ENCODE data around the gene OR10P1. TPM values are rescaled to one million over a fixed set of nuclear protein-coding genes. Genes with fewer than 3 reads are reported as not detected.

Gene OR10P1
- total RNA-seq, 2 donors from 2014 or later, result not detected

GRCh38 chr12:55671746-55672145, 35.1 kb downstream of the OR10P1 start:
- Histone ChIP-seq H3K36me3 (no peaks in the 10 kb centered on the region), H3K4me1 (replicated peaks) (no peaks in the 10 kb centered on the region), H3K4me3 (no peak overlapping the region), H3K9me3 (no peaks in the 10 kb centered on the region), H3K27me3 (replicated peaks; ENCODE audit: insufficient read depth) (no peaks in the 10 kb centered on the region), H3K27ac (no peak overlapping the region)
- TF ChIP-seq CTCF (IDR thresholded peaks at IDR 0.05) (no peak), POLR2AphosphoS5 (IDR thresholded peaks at IDR 0.05) (no peak), POLR2A (IDR thresholded peaks at IDR 0.05) (no peak)
- no peak for DNase-seq (ENCODE audit: low spot score)
- intact Hi-C loops (cut with DNase I), result no loop called here
- WGBS, result 43% methylated on average over 4 of the region's 4 CpGs

GRCh38 chr12:55673638-55674037, 36.9 kb downstream of the OR10P1 start:
- Histone ChIP-seq H3K9me3 (no peaks in the 10 kb centered on the region), H3K27me3 (replicated peaks; ENCODE audit: insufficient read depth) (no peaks in the 10 kb centered on the region), H3K27ac (no peak overlapping the region), H3K36me3 (no peaks in the 10 kb centered on the region), H3K4me3 (no peak overlapping the region), H3K4me1 (replicated peaks) (no peaks in the 10 kb centered on the region)
- intact Hi-C loops (cut with DNase I), result no loop called here
- no peak for TF ChIP-seq POLR2A (IDR thresholded peaks at IDR 0.05)
- no peak for DNase-seq (ENCODE audit: low spot score)

DNA sequence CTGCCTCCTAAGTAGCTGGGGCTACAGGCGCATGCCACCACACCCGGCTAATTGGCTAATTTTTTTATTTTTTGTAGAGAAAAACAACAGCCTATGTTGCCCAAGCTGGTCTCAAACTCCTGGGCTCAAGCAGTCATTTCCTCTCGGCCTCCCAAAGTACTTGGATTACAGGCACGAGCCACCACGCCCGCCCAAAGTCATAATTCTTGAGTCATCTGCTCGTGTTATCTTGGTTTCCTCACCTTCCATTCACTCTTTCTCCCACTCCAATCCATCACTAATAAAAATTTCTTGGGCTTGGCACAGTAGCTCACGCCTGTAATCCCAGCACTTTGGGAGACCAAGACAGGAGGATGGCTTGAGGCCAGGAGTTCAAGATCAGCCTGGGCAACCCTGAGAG, 39.0 kb downstream of the OR10P1 start:
- no peaks in the 10 kb centered on the region for H3K4me1 ChIP-seq (replicated peaks)
- no peaks in the 10 kb centered on the region for H3K36me3 ChIP-seq
- H3K4me3 ChIP-seq, result no peak overlapping the region
- no peak for DNase-seq (ENCODE audit: low spot score)
- intact Hi-C loops (cut with DNase I), result no loop called here
- WGBS, result 82% methylated on average over 8 of the region's 8 CpGs
- H3K9me3 ChIP-seq, result no peaks in the 10 kb centered on the region
- H3K27ac ChIP-seq, result no peak overlapping the region
- H3K27me3 ChIP-seq (replicated peaks; ENCODE audit: insufficient read depth), result no peaks in the 10 kb centered on the region
- TF ChIP-seq POLR2A (IDR thresholded peaks at IDR 0.05) (no peak), POLR2AphosphoS5 (IDR thresholded peaks at IDR 0.05) (no peak), CTCF (IDR thresholded peaks at IDR 0.05) (no peak)

DNA sequence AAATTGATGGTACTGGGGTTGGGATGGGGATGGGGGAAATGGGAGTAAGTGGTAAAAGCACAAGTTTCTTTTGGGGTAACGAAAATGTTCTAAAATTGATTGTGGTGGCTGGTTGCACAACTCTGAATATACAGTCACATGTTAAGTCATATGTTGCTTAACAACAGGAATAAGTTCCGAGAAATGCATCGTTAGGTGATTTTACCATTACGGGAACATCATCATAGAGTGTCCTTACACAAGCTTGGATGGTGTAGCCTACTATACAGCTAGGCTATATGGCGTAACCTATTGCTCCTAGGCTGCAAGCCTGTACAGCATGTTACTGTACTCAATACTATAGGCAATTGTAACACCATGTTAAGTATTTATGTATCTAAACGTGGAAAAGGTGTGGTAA, 40.0 kb downstream of the OR10P1 start:
- Histone ChIP-seq H3K36me3 (no peaks in the 10 kb centered on the region), H3K27me3 (replicated peaks; ENCODE audit: insufficient read depth) (no peaks in the 10 kb centered on the region), H3K4me1 (replicated peaks) (no peaks in the 10 kb centered on the region), H3K9me3 (no peaks in the 10 kb centered on the region), H3K27ac (no peak overlapping the region), H3K4me3 (no peak overlapping the region)
- TF ChIP-seq POLR2A (IDR thresholded peaks at IDR 0.05) (no peak), CTCF (IDR thresholded peaks at IDR 0.05) (no peak), POLR2AphosphoS5 (IDR thresholded peaks at IDR 0.05) (no peak)
- intact Hi-C loops (cut with DNase I), result no loop called here
- WGBS, result 71% methylated on average over 6 of the region's 6 CpGs
- DNase-seq (ENCODE audit: low spot score), result no peak

DNA sequence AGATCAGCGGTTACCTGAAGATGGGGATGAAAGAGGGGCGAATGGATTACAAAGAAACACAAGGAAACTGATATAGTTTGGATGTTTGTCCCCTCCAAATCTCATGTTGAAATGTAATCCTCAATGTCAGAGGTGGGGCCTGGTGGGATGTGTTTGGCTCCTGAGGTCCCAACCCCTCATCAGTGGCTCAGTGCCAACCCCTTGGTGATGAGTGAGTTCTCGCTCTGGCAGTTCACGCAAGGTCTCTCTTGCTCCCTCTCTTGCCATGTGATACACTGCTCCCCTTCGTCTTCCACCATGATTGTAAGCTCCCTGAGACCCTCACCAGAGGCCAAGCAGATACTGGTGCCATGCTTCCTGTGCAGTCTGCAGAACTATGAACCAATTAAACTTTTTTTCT, 43.0 kb downstream of the OR10P1 start:
- no peaks in the 10 kb centered on the region for H3K4me1 ChIP-seq (replicated peaks)
- no peak overlapping the region for H3K27ac ChIP-seq
- intact Hi-C loops (cut with DNase I), result loop anchor here (1.0 kb wide), 1 partner anchor 42 kb away; no protein-coding TSS in a partner anchor
- H3K36me3 ChIP-seq, result no peaks in the 10 kb centered on the region
- no peaks in the 10 kb centered on the region for H3K27me3 ChIP-seq (replicated peaks; ENCODE audit: insufficient read depth)
- 89% methylated on average over 5 of the region's 5 CpGs for WGBS
- no peak for TF ChIP-seq POLR2A (IDR thresholded peaks at IDR 0.05)
- no peak for TF ChIP-seq POLR2AphosphoS5 (IDR thresholded peaks at IDR 0.05)
- no peak for TF ChIP-seq CTCF (IDR thresholded peaks at IDR 0.05)
- H3K9me3 ChIP-seq, result no peaks in the 10 kb centered on the region
- DNase-seq (ENCODE audit: low spot score), result no peak
- H3K4me3 ChIP-seq, result no peak overlapping the region

Measured in prostate gland (tissue), 2 donors.